Neural cell (in vitro differentiated cells): Measurements from ENCODE around the gene ZNF205. TPM values are rescaled to one million over a fixed set of nuclear protein-coding genes. Genes with fewer than 3 reads are reported as not detected.
"Not testable (repeated sequence)": the region's sequence is repeated elsewhere in the genome, so short reads cannot be mapped to it uniquely, and the experiment has no call there.

Experiments used
- H2AFZ ChIP-seq: fragments of 200-600, 300-800 bp; sonication (generic), shearing (Covaris generic); 2 replicates; pipeline ENCODE4 v1.6.0; 2014; ENCODE audit warnings: low read depth, mild to moderate bottlenecking, antibody characterized with exemption, low read length, moderate library complexity
- H3F3A ChIP-seq: fragments of 200-600 bp; shearing (Covaris generic); 2 replicates; pipeline ENCODE4 v1.6.1; 2016; ENCODE audit warnings: mild to moderate bottlenecking, moderate library complexity, mixed read lengths, antibody characterized with exemption, low read length; ENCODE audit not compliant: insufficient read depth, poor library complexity, severe bottlenecking
- H3K27ac ChIP-seq: fragments of 200-600, 300-800 bp; sonication (generic), shearing (Covaris generic); 2 replicates; pipeline ENCODE4 v1.5.1; 2014; ENCODE audit warnings: mild to moderate bottlenecking, low read length, moderate library complexity
- H3K27me3 ChIP-seq: fragments of 300-800, 200-600 bp; sonication (generic), shearing (Covaris generic); 2 replicates; pipeline ENCODE4 v1.6.0; 2014; ENCODE audit warnings: mild to moderate bottlenecking, low read depth, low read length, moderate library complexity; ENCODE audit not compliant: insufficient read depth
- H3K36me3 ChIP-seq: fragments of 300-800, 200-600 bp; sonication (generic), shearing (Covaris generic); 2 replicates; pipeline ENCODE4 v1.5.1; 2014; ENCODE audit warnings: mild to moderate bottlenecking, antibody characterized with exemption, low read length, moderate library complexity; ENCODE audit not compliant: insufficient read depth
- H3K4me2 ChIP-seq: fragments of 300-800, 200-600 bp; sonication (generic), shearing (Covaris generic); 2 replicates; pipeline ENCODE4 v1.6.0; 2014; ENCODE audit warnings: mild to moderate bottlenecking, low read length
- H3K4me3 ChIP-seq: fragments of 300-800, 200-600 bp; sonication (generic), shearing (Covaris generic); 2 replicates; pipeline ENCODE4 v1.5.1; 2014; ENCODE audit warnings: mild to moderate bottlenecking, low read length, moderate library complexity
- H3K79me2 ChIP-seq: fragments of 200-600 bp; shearing (Covaris generic); replicated peaks from 2 replicates; pipeline ENCODE4 v1.6.0; 2014; ENCODE audit warnings: mild to moderate bottlenecking, low read length, moderate library complexity; ENCODE audit not compliant: insufficient read depth
- H3K9ac ChIP-seq: fragments of 300-800, 200-600 bp; sonication (generic), shearing (Covaris generic); 2 replicates; pipeline ENCODE4 v1.6.1; 2016; ENCODE audit warnings: mild to moderate bottlenecking, low read length, mixed read lengths
- H3K9me2 ChIP-seq: fragments of 200-600 bp; shearing (Covaris generic); 2 replicates; pipeline ENCODE4 v1.6.1; 2016; ENCODE audit warnings: mild to moderate bottlenecking, low read length, mixed read lengths; ENCODE audit not compliant: insufficient read depth
- H3K9me3 ChIP-seq: fragments of 200-600, 300-800 bp; sonication (generic), shearing (Covaris generic); 2 replicates; pipeline ENCODE4 v1.6.1; 2016; ENCODE audit warnings: mild to moderate bottlenecking, mixed run types, low read length, moderate library complexity, mixed read lengths
- H4K20me1 ChIP-seq: fragments of 200-600 bp; shearing (Covaris generic); 2 replicates; pipeline ENCODE4 v1.6.1; 2016; ENCODE audit warnings: mild to moderate bottlenecking, mixed run types; ENCODE audit not compliant: insufficient read depth
- EP300 ChIP-seq: fragments of 450-650 bp; conservative IDR thresholded peaks from 2 replicates; pipeline ENCODE4 v1.6.1; 2014; ENCODE audit warnings: antibody characterized with exemption, mild to moderate bottlenecking, moderate library complexity; ENCODE audit not compliant: poor library complexity, severe bottlenecking
- EZH2 ChIP-seq: fragments of 200-600, 300-800 bp; shearing (Covaris generic), sonication (generic); IDR thresholded peaks from 2 replicates; pipeline ENCODE4 v1.6.1; 2014; ENCODE audit warnings: antibody characterized with exemption, low read length, borderline replicate concordance, mild to moderate bottlenecking; ENCODE audit not compliant: insufficient read depth, poor library complexity, severe bottlenecking
- MXI1 ChIP-seq: fragments of 450-650 bp; conservative IDR thresholded peaks from 2 replicates; pipeline ENCODE4 v1.6.1; 2014; ENCODE audit warnings: antibody characterized with exemption, mild to moderate bottlenecking; ENCODE audit not compliant: poor library complexity, severe bottlenecking
- POLR2AphosphoS5 ChIP-seq: IDR thresholded peaks from 2 replicates; pipeline ENCODE4 v1.6.1; 2012
- RAD21 ChIP-seq: fragments of 450-650 bp; conservative IDR thresholded peaks from 2 replicates; pipeline ENCODE4 v1.6.1; 2014; ENCODE audit warnings: antibody characterized with exemption, mild to moderate bottlenecking, moderate library complexity
- SMC3 ChIP-seq: fragments of 450-650 bp; conservative IDR thresholded peaks from 2 replicates; pipeline ENCODE4 v1.6.1; 2014; ENCODE audit warnings: antibody characterized with exemption, mild to moderate bottlenecking, moderate library complexity; ENCODE audit not compliant: poor library complexity
- TAF1 ChIP-seq: IDR thresholded peaks from 2 replicates; pipeline ENCODE4 v1.6.1; 2012; ENCODE audit warnings: low read depth
- polyA plus RNA-seq: library from polyadenylated mRNA; depleted of rRNA; stranded (reverse); fragments of >200 nt; gene quantifications from 2 replicates; pipeline ENCODE4 v1.2.3, GENCODE V29; 2014
- TF ChIP-seq, protein P1 (sequence below): fragments of 450-650 bp; IDR thresholded peaks from 2 replicates; pipeline ENCODE4 v1.5.1; 2014; ENCODE audit warnings: antibody characterized with exemption, mild to moderate bottlenecking, moderate library complexity; ENCODE audit not compliant: poor library complexity, severe bottlenecking
- TF ChIP-seq, protein P2 (sequence below): IDR thresholded peaks from 2 replicates; pipeline ENCODE4 v1.6.1; 2012; ENCODE audit warnings: borderline replicate concordance

Gene ZNF205
- polyA plus RNA-seq, 1 donor from 2014 or later = 30.0 TPM

DNA sequence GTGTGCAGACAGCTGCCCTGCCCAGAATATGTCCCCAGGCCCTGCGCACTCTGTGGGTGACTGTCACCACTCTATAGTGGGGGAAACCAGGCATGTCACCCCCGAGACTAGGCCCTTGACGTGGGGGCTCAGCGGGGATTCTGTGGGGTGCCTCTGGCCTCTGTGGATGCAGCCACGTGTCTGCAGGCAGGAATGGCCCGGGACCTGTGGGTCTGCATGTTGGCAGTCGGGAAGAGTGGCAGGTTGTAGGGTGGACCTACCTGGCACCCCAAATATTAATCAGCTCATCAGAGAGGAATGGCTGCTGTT lies 46.0 kb upstream of the ZNF205 start:
- Histone ChIP-seq H3K4me3 (no peak overlapping the region), H3K9me2 (no peaks in the 10 kb centered on the region), H3K36me3 (no peaks in the 10 kb centered on the region), H3K27me3 (no peaks in the 10 kb centered on the region), H3K79me2 (no peaks in the 10 kb centered on the region), H4K20me1 (no peaks in the 10 kb centered on the region), H3K27ac (no peak overlapping the region), H3K9me3 (no peaks in the 10 kb centered on the region), H3F3A (no peaks in the 10 kb centered on the region), H3K4me2 (no peak overlapping the region), H2AFZ (no peak overlapping the region), H3K9ac (no peak overlapping the region)
- TF ChIP-seq, protein P1, sequence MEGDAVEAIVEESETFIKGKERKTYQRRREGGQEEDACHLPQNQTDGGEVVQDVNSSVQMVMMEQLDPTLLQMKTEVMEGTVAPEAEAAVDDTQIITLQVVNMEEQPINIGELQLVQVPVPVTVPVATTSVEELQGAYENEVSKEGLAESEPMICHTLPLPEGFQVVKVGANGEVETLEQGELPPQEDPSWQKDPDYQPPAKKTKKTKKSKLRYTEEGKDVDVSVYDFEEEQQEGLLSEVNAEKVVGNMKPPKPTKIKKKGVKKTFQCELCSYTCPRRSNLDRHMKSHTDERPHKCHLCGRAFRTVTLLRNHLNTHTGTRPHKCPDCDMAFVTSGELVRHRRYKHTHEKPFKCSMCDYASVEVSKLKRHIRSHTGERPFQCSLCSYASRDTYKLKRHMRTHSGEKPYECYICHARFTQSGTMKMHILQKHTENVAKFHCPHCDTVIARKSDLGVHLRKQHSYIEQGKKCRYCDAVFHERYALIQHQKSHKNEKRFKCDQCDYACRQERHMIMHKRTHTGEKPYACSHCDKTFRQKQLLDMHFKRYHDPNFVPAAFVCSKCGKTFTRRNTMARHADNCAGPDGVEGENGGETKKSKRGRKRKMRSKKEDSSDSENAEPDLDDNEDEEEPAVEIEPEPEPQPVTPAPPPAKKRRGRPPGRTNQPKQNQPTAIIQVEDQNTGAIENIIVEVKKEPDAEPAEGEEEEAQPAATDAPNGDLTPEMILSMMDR = no peak
- TF ChIP-seq SMC3 (no peak), RAD21 (no peak), EZH2 (no peak), TAF1 (no peak), MXI1 (no peak), POLR2AphosphoS5 (no peak), EP300 (no peak)
- TF ChIP-seq, protein P2, sequence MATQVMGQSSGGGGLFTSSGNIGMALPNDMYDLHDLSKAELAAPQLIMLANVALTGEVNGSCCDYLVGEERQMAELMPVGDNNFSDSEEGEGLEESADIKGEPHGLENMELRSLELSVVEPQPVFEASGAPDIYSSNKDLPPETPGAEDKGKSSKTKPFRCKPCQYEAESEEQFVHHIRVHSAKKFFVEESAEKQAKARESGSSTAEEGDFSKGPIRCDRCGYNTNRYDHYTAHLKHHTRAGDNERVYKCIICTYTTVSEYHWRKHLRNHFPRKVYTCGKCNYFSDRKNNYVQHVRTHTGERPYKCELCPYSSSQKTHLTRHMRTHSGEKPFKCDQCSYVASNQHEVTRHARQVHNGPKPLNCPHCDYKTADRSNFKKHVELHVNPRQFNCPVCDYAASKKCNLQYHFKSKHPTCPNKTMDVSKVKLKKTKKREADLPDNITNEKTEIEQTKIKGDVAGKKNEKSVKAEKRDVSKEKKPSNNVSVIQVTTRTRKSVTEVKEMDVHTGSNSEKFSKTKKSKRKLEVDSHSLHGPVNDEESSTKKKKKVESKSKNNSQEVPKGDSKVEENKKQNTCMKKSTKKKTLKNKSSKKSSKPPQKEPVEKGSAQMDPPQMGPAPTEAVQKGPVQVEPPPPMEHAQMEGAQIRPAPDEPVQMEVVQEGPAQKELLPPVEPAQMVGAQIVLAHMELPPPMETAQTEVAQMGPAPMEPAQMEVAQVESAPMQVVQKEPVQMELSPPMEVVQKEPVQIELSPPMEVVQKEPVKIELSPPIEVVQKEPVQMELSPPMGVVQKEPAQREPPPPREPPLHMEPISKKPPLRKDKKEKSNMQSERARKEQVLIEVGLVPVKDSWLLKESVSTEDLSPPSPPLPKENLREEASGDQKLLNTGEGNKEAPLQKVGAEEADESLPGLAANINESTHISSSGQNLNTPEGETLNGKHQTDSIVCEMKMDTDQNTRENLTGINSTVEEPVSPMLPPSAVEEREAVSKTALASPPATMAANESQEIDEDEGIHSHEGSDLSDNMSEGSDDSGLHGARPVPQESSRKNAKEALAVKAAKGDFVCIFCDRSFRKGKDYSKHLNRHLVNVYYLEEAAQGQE = no peak

DNA sequence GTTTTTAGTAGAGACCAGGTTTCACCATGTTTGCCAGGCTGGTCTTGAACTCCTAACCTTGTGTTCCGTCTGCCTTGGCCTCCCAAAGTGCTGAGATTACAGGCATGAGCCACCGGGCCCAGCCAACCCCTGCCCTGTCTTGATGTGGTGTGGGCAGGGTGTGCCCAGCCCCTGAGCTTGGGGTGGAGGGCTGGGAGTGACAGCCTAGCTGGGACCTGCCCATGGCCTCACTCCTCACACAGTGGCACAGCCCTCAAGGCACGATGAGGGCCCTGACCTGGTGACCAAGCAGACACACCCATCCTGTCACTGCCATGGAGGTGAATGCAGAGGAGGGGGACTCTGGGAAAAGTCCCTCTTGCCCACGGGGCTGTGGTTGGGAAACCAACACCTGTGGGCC lies 43.9 kb upstream of the ZNF205 start:
- Histone ChIP-seq H4K20me1 (no peaks in the 10 kb centered on the region), H3K4me3 (no peak overlapping the region), H3K27me3 (no peaks in the 10 kb centered on the region), H3K27ac (no peak overlapping the region), H2AFZ (no peak overlapping the region), H3K9ac (no peak overlapping the region), H3F3A (no peaks in the 10 kb centered on the region), H3K4me2 (no peak overlapping the region), H3K9me2 (no peaks in the 10 kb centered on the region), H3K36me3 (no peaks in the 10 kb centered on the region), H3K79me2 (no peaks in the 10 kb centered on the region), H3K9me3 (no peaks in the 10 kb centered on the region)
- TF ChIP-seq, protein P2 = no peak
- no peak for TF ChIP-seq EZH2
- TF ChIP-seq EP300 = no peak
- TF ChIP-seq, protein P1 = no peak
- TF ChIP-seq POLR2AphosphoS5 = no peak
- no peak for TF ChIP-seq SMC3
- no peak for TF ChIP-seq MXI1
- no peak for TF ChIP-seq TAF1
- TF ChIP-seq RAD21 = no peak

DNA sequence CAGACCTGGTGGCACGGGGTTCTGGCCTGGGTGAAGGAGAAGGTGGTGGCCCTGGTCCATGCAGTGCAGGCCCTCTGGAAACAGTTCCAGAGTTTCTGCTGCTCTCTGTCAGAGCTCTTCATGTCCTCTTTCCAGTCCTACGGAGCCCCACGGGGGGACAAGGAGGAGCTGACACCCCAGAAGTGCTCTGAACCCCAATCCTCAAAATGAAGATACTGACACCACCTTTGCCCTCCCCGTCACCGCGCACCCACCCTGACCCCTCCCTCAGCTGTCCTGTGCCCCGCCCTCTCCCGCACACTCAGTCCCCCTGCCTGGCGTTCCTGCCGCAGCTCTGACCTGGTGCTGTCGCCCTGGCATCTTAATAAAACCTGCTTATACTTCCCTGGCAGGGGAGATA lies 43.2 kb upstream of the ZNF205 start:
- not testable (repeated sequence) for H4K20me1 ChIP-seq, H3F3A ChIP-seq, H3K79me2 ChIP-seq, H3K9me3 ChIP-seq, H3K36me3 ChIP-seq, H3K9me2 ChIP-seq, H3K9ac ChIP-seq, H3K4me3 ChIP-seq, H2AFZ ChIP-seq, H3K27ac ChIP-seq, H3K27me3 ChIP-seq, H3K4me2 ChIP-seq
